ENCODE measurements around the gene ASRGL1. TPM values are rescaled to one million over a fixed set of nuclear protein-coding genes. Genes with fewer than 3 reads are reported as not detected.

Gene ASRGL1
- total RNA-seq, 1 experiment from 2014 or later = 31.1 TPM

DNA sequence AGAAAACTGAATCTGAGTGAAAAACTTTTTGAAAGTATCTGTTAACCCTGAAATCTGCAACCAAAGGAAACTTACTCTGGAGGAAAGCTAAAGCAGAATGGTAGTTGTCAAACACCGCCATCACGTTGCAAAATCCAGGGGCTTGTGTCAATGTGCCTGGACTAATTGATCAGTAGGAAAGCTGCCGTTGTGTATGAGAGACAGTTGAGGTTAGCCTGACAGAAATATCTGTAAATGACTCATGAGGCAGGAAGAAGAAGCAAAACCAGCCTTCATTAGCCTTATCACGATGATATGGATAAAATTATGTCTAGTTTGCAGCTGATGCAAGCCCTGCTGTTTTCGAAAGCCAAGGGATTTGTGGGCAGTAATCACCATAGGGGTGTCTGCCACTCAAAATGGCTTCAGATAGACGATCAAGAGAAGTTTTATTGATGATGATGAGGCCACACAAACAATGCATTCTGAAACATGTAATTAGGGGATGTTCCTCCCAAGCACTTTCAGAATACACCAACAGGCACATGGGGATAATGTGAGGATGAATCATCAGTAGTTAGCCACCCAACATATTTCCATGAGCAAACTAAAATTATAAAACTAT, 90.5 kb downstream of the ASRGL1 start:
- no peak overlapping the region for H3K18ac ChIP-seq (ENCODE audit: insufficient read length, low read depth, low read length)
- no peaks in the 10 kb centered on the region for H3K9me3 ChIP-seq (ENCODE audit: control insufficient read depth, low read depth, low read length)
- no peak overlapping the region for H3K9ac ChIP-seq (ENCODE audit: extremely low read depth, insufficient read length, low read length)
- H2BK120ac ChIP-seq (ENCODE audit: low read depth, low read length, poor library complexity, severe bottlenecking) = no peak overlapping the region
- Mint-ChIP-seq H3K36me3 (ENCODE audit: insufficient read depth in 1 of 3, low read depth in 3 of 3) (peaks cover 0 to 4% (median 0%) of the 10 kb centered on the region in 3 experiments; a peak in 1 of 7 replicates), H3K9me3 (peaks cover 2 to 4% of the 10 kb centered on the region in 2 experiments; a peak in 4 of 5 replicates), H3K4me1 (peaks cover 17 to 26% of the 10 kb centered on the region in 2 experiments), H3K27me3 (ENCODE audit: low read depth) (peaks cover 42% of the 10 kb centered on the region), H3K27ac (no peak overlapping the region), H3K4me3 (no peak overlapping the region)
- no peak for DNase-seq
- H2AK5ac ChIP-seq (ENCODE audit: insufficient read length, low read length) = no peak overlapping the region
- H4K91ac ChIP-seq (ENCODE audit: insufficient read length, low read depth, low read length) = no peak overlapping the region
- H4K5ac ChIP-seq (ENCODE audit: insufficient read length, low read depth, low read length) = no peak overlapping the region
- no peak overlapping the region for H3K27ac ChIP-seq (ENCODE audit: insufficient read length, low read depth, low read length)
- H3K27me3 ChIP-seq (ENCODE audit: insufficient read depth, low read length) = peaks cover 2% of the 10 kb centered on the region; the same call in 1 of the 2 replicates
- H4K20me1 ChIP-seq (ENCODE audit: control insufficient read depth, insufficient read depth, insufficient read length) = no peaks in the 10 kb centered on the region
- no peak overlapping the region for H4K8ac ChIP-seq (replicated peaks; ENCODE audit: insufficient read length, low read depth, low read length)
- no peaks in the 10 kb centered on the region for H3K79me1 ChIP-seq (ENCODE audit: insufficient read depth, low read depth, low read length, poor library complexity, severe bottlenecking)
- no peak overlapping the region for H3K23ac ChIP-seq (ENCODE audit: insufficient read length, low read depth, low read length)
- TF ChIP-seq, protein P1, sequence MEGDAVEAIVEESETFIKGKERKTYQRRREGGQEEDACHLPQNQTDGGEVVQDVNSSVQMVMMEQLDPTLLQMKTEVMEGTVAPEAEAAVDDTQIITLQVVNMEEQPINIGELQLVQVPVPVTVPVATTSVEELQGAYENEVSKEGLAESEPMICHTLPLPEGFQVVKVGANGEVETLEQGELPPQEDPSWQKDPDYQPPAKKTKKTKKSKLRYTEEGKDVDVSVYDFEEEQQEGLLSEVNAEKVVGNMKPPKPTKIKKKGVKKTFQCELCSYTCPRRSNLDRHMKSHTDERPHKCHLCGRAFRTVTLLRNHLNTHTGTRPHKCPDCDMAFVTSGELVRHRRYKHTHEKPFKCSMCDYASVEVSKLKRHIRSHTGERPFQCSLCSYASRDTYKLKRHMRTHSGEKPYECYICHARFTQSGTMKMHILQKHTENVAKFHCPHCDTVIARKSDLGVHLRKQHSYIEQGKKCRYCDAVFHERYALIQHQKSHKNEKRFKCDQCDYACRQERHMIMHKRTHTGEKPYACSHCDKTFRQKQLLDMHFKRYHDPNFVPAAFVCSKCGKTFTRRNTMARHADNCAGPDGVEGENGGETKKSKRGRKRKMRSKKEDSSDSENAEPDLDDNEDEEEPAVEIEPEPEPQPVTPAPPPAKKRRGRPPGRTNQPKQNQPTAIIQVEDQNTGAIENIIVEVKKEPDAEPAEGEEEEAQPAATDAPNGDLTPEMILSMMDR (conservative IDR thresholded peaks at IDR 0.05) = no peak
- H2BK15ac ChIP-seq (ENCODE audit: low read depth, low read length) = no peak overlapping the region
- H2BK5ac ChIP-seq (ENCODE audit: insufficient read length, low read length) = no peak overlapping the region
- no peak overlapping the region for H2BK20ac ChIP-seq (ENCODE audit: low read depth, low read length, poor library complexity, severe bottlenecking)
- no peak overlapping the region for H2AFZ ChIP-seq (ENCODE audit: low read length)
- H3T11ph ChIP-seq (ENCODE audit: low read length) = no peak overlapping the region
- no peaks in the 10 kb centered on the region for H3K23me2 ChIP-seq (ENCODE audit: insufficient read length, low read depth, low read length, poor library complexity, severe bottlenecking)
- H3K4ac ChIP-seq (ENCODE audit: low read depth, low read length) = no peak overlapping the region
- H3K4me2 ChIP-seq (ENCODE audit: insufficient read depth, insufficient read length, low read length) = no peak overlapping the region
- WGBS (ENCODE audit: extremely low coverage, insufficient read length, low lambda C conversion rate) = no CpG with 5 or more reads among the region's 6 CpGs
- H3K56ac ChIP-seq (ENCODE audit: insufficient read length, low read depth, low read length) = no peak overlapping the region
- no peak overlapping the region for H3K14ac ChIP-seq (ENCODE audit: insufficient read depth, low read length)
- no peak overlapping the region for H2BK12ac ChIP-seq (ENCODE audit: insufficient read length, low read depth, low read length)
- H3K79me2 ChIP-seq (ENCODE audit: insufficient read depth, low read length) = no peaks in the 10 kb centered on the region
- 0 out of 2 replicates have a peak, but pooled peaks cover 3% of the 10 kb centered on the region for H3K4me1 ChIP-seq (ENCODE audit: insufficient read depth, low read length)
